SK-N-DZ (cell line): ENCODE measurements around the gene PEX14.

Experiments used
- DNase-seq: peaks from one replicate; pipeline ENCODE4 v3.0.0-alpha.2; 2015; ENCODE audit warnings: low spot score

PEX14 gene

DNA sequence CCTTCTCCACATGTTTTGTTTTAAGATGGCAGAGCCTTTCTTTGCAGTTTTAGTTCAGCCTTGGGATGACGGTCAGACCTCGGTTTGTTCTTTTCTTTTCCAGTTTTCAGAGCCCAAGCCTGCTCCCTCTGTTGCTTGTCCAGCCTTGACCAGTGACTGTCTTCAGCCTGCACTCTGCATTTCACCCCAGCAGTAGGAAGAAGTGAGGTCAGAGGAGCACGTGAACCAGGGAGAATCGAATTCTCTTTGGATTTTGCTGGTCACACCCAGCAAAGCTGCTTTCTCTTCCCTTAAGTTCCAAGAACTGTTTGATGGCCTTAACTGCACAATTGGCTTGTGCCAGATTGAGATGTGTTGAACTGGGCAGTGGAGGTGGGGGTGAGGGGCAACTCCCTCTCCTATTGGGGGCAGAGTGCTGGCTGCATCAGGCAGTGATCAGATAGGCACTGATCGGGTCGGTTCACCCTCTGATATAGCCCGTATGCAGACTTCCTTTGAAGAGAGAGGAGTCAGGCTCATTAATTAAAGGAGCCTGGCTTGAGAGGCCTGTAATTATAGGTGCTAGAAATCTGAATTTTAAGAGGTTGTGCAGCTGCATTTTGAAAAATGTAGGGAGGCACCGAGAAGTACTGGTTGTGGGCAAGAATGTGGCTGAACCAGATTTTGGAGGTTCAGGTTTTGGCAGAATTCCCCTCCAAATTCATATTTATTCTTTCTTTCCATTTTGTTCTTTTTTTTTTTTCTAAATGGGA is 42.4 kb downstream of the PEX14 start:
- no peak for DNase-seq

GRCh38 chr1:10517677-10517982 is 42.9 kb downstream of the PEX14 start:
- DNase-seq: no peak

- no peak for DNase-seq
Measured at GRCh38 chr1:10519016-10519417, 44.3 kb downstream of the PEX14 start.

- peak; percentile 80 for DNase-seq
Measured at GRCh38 chr1:10520497-10520896, 45.7 kb downstream of the PEX14 start.

DNA sequence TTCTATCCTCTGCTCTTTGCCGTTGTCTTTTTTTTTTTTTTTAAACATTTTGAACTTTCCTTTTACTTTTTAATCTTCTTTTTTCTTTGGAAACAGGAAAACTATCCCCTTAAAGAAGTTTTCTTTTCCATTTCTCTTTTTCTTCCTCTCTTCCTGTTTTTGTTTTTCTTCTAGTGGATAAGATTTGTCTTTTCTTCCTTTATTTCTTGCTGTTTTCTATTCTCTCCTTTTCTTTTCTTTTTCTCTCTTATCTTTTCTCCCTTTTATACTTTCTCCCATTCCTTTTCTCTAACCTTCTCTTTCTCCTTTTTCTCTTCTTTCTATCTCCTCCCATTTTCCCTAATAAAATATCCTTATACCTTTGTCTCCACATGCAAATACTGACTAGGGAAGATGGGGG is 46.2 kb downstream of the PEX14 start:
- no peak for DNase-seq

DNA sequence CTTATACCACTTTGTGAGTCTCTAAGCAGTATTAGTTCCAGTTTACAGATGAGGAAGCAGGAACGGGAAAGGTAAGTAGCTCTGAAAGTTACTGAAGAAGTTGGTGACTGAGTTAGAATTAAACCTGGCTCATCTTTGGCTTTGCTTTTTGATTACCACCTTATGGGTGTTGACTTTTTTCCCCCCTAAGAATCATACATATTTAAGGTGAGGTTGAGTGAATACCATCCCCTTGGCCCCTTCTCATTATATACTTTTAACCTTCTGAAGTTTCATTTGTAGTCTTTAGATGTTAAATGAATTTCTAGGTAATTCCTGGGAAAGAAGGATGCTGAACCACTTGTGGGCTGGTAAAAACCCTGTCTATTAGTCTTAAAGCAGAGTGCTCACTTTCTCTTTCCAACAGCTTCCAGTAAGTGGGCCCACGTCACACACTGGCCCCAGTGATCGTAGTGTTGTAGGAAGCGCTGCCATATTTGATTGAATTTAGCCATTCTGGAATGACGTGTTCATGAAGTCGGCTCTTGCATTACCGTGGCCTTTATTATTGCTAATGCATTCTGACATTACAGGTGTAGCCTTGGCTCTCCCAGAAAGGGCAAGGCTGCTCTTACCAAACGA is 46.9 kb downstream of the PEX14 start:
- no peak for DNase-seq

DNA sequence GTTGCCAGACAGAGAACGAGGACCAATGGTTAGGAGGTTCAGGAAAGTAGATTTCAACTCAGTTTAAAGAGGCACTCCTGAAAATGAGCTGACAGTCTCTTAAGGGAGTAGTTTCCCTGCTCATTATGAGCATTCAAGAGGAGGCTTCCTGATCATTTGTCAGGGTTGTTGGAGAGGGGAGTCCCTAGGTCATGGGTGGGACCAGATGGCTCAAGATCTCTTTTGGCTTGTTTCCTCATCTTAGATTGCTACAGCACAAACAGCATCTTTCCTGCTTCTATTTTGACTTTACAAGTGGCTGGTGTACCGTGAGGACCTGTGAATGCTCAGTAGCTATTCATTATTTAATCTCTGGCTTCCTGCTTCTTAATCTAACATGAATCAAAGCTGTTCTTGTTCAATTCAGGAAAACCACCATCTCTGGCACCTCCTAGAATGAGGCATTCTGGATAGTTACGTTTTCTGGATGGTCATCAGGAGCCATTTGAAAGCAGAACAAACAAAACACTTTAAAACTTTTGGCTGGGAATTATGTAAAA is 47.6 kb downstream of the PEX14 start:
- no peak for DNase-seq

- DNase-seq: no peak
Measured at GRCh38 chr1:10525208-10525607, 50.5 kb downstream of the PEX14 start.

DNA sequence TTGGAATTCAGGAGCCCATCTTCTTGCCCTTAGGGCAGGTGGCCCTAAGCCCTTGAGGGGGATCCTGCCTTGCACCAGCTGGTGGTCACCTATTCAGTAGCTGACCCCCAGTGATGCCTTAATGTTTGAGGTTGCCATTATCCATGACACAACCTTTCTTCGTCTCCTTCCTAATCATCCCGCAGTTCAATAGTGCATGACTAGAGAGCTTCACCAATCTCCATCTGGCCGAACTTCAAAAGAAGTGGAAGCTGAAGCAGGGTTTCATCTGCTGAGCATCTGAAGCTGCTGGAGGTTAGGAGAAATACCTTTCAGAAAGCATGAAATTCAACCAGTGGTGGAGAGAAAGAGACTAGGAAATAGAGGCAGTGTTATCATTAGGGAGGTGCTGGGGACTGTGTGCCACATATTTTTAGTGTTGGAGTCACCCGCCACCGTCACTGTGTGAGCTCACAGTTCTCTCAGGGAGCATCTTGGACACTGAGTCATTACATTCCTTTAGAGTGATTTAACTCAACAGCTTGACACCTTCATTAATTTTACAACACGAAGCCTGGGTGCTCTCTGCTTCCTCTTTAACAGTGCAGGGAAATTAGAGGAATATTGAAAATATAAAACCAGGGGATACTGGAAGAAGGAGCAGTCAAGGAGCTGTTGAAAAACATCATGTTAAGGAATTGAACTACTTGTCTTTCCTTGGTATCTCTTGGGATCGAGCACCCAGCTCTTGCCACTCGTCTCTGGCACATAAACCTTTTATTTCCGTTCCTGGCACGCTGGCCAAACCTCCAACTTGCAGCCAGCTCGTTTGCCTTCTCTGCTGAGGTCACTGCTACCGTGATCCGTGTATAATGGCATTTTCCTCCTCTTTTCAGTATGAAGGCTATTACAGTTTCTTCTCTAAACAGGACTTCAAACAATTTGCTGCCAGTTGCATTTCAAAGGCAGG is 53.6 kb downstream of the PEX14 start:
- DNase-seq: no peak

DNA sequence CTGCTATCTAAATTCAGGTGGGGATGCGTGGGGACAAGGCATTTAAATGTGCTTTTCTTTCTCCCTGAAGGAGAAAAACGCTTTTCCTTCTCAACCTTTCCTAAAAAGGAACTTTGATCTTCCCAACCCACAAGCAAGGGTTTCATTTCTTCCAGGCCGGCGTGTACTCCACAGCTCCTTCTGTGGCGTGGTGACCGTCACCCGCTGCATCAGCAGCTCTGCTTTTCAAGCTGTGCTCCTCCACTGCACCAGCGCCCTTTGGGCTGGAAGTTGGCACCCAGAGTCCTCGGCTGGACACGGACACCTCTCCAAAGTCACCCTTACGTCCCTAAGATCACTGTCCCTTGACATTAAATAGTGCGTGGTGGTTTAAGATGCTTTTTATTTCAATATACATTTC is 54.3 kb downstream of the PEX14 start:
- no peak for DNase-seq

GRCh38 chr1:10529765-10530164 is 55.0 kb downstream of the PEX14 start:
- no peak for DNase-seq

- no peak for DNase-seq
Measured at GRCh38 chr1:10530281-10530740, 55.6 kb downstream of the PEX14 start.

DNA sequence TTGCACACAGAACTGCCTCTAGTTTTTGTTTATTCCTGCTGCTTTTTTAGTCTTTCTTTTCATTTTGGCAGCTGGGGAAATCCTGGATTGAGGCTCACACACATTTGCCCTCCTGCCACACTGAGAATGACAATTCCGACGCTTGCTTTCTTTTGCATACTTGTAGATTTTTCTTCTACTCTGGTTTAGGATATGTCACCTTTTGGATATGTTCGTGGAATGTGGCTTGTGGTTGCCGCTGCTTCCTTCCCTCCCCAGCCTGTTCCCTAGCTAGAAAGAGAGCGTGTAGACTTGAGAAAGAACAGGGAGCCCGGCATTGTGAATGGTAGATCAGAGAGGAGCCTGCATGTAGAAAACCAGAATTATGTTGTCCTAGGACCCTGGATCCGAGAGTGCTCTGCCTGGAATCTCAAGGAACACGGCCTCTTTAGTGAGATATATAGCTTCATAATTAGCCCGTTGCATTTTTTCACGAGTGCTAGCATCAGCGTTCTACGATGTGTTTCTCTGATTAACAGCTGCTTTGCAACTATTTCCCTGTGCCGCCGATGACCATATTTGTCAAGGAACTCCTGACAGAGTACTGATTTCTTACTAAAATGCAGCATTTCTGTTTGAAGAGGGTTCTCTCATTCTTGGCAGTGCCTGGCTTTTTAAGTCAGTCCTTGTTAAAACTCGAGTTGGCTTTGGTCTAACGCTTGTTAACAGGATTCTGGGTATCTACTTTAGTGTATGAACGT is 56.2 kb downstream of the PEX14 start:
- DNase-seq: no peak

GRCh38 chr1:10532362-10532761 is 57.6 kb downstream of the PEX14 start:
- DNase-seq: no peak

GRCh38 chr1:10534519-10534918 is 59.8 kb downstream of the PEX14 start:
- DNase-seq: no peak

DNA sequence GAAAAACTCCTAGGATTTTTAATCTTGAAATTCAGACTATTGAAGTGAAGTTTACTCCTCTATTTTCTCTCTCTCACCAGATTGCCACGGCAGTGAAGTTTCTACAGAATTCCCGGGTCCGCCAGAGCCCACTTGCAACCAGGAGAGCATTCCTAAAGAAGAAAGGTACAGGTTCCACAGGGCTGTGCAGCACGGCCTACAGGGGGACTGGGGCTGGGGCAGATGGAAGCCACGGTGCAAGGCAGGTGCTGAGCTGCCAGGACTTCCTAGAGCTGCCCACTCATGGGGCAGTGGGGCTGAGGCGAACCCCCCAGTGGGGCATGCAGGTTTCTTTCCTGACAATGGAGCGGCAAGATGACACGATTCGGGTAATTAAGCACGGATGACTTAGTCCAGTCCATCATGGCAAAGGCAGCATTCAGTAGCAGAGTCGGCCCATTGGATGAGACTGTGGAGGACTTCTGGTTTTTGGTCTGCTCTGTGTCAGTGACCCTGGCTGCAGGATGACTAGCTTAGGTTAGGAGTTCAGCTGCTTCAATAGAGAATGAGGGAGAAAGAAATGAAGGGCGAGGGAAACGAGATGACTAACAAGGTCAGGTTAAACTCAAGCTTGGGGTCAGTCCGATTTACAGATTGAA is 61.5 kb downstream of the PEX14 start:
- DNase-seq: peak; percentile 55

GRCh38 chr1:10537082-10537766 is 62.5 kb downstream of the PEX14 start:
- no peak for DNase-seq

DNA sequence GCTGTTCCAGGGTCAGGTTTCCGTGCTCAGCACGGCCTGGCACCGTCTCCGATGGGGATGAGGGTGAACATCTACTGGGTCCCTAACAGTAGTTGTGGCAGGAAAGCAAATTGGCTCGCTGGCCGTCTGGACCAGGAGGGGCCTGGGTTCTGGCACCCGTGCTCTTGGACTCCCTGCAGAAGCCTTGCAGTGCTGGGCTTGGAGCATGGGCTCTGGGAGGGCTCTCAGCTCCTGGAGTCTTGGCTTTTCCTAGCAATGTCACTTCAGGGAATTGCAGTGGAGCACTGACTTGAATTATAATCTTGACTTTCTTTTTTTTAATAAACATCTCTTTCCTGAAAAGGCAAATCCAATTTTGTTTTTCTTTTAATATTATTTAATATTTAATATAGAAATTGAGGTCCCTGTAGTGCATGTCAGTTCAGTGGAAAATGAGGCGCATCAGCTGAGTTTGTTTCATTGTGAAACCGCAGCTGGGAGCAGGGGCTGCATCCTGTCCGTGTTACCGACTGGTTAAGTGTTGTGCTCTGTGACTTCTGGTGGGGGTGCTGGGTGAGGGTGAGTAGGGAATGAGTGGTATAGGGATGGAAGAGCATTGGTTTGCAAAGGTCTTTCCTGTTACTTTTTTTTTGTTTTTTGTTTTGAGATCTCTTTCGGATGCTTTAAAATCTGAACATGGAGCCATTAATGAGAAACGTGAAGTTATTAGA is 64.1 kb downstream of the PEX14 start:
- no peak for DNase-seq

DNA sequence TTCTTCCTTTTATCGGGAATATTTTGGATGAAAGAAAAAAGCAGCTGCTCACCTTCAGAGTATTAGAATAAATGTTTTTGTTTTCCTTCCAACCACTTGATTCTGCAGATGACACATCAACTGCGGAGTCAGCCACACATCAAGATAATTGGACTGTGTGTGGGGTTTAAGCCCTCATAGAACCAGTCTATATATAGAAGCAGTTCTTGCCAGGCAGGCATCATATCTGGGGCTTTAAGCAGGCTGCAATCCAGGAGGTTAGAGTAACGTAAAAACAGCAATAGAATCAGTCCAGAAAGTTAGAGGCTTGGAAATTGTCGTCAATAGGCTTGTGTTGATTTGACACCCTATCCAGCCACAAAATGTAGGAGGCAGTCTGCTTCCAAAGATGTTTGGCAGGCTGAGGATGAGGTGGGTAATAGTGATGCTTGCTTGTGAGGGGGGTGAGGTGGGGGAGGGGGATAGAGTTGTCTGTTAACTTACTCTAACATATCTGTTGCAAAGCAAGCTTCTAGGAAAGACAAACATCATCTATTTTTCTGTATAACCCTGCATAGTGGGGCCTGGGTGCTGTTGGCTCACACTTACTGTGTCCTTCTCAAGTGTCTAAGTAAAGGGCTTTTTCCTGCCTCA is 64.8 kb downstream of the PEX14 start:
- no peak for DNase-seq
